Measurements from ENCODE around the gene SPATA32.

Gene SPATA32

GRCh38 chr17:45235416-45236281, 26.2 kb downstream of the SPATA32 start:
- peak; percentile 81 for TF ChIP-seq CTCF (IDR thresholded peaks at IDR 0.05; ENCODE audit: control insufficient read depth, insufficient read depth, low read depth, low read length, missing control alignments)
- peak; percentile 28 for DNase-seq (ENCODE audit: low read depth)
- H3K4me3 ChIP-seq (ENCODE audit: control insufficient read depth, low read depth, low read length) = no peak overlapping the region

- no peak for DNase-seq (ENCODE audit: low read depth)
- peak; percentile 18 for TF ChIP-seq CTCF (IDR thresholded peaks at IDR 0.05; ENCODE audit: control insufficient read depth, insufficient read depth, low read depth, low read length, missing control alignments)
- no peak overlapping the region for H3K4me3 ChIP-seq (ENCODE audit: control insufficient read depth, low read depth, low read length)
These were observed 27.1 kb downstream of the SPATA32 start for GRCh38 chr17:45234641-45235415.

DNA sequence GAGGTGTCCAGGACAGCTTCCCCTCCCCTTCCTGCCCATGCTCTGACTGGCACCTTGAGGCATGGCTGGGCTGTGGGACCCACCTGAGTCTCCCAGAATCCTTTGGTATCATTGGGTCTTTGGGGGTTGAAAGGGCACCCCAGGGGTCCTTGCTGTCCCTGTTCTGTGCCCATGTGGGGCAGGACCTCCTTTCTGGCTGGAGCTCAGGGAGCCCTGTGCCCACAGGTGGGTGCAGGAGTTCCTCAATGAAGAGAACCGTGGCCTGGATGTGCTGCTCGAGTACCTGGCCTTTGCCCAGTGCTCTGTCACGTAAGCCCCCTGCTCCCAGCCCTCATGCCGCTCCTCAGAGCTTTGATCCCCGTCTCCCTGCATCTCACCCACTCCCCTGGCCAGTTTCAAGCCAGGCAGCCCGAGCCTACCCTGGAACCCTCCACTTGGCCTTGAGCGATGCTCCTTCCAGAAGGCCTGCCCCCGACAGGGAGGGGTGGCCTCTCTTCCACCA, 28.4 kb downstream of the SPATA32 start:
- DNase-seq (ENCODE audit: low read depth) = no peak
- no peak overlapping the region for H3K4me3 ChIP-seq (ENCODE audit: control insufficient read depth, low read depth, low read length)
- no peak for TF ChIP-seq CTCF (IDR thresholded peaks at IDR 0.05; ENCODE audit: control insufficient read depth, insufficient read depth, low read depth, low read length, missing control alignments)

DNA sequence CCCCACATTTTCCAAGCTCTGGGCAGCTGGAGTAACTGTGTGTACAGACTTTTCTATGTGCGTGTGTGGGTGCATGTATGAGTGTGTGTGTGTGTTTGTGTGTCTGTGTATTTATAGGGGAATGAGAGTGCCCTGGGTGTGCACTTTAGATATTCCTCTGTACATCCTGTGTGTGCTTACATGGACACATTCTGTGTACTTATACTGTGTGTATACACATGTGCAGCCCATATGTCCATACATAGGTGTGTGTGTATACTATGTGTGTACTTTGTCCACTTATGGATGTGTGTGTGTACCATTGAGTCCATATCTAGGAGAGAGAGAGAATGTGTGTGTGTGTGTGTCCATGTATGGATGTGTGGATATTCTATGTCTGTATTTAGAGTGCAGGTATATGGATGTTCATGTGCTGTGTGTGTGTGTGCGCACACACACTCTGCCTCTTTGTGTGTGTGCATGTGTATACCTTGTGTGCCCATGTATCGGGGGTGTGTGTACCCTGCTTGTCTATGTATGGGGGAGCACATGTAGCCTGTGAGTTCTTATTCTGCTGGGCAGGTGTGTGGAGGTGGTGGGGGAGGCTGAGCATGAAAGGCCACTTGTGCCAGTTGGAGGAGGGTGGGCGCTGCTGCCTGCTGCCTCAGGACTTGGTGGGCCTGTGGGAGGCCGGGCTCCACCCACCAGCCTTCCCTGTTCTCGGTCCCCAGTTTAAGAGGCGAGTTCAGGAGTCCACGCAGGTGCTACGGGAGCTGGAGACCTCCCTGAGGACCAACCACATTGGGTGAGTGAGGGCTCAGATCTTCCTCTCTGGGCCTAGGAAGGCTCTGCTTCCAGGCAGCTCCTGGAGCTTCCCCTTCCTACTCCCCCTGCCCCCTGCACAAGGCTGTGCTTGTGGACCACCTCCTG, 29.1 kb downstream of the SPATA32 start:
- no peak overlapping the region for H3K4me3 ChIP-seq (ENCODE audit: control insufficient read depth, low read depth, low read length)
- DNase-seq (ENCODE audit: low read depth) = no peak
- no peak for TF ChIP-seq CTCF (IDR thresholded peaks at IDR 0.05; ENCODE audit: control insufficient read depth, insufficient read depth, low read depth, low read length, missing control alignments)

GRCh38 chr17:45231481-45232116, 30.3 kb downstream of the SPATA32 start:
- no peak for DNase-seq (ENCODE audit: low read depth)

More at GRCh38 chr17:45231481-45232116, 30.3 kb downstream of the SPATA32 start:
- TF ChIP-seq CTCF (IDR thresholded peaks at IDR 0.05; ENCODE audit: control insufficient read depth, insufficient read depth, low read depth, low read length, missing control alignments) = no peak
- no peak overlapping the region for H3K4me3 ChIP-seq (ENCODE audit: control insufficient read depth, low read depth, low read length)
